GM21526 (cell line): ENCODE data around the gene TRPM2.

Experiments used
- ATAC-seq: cut with Tn5 transposase; IDR thresholded peaks from one replicate; pipeline ENCODE4 v1.9.1; 2021; ENCODE audit warnings: moderate library complexity; ENCODE audit not compliant: unreplicated experiment, low FRiP score

The TRPM2 gene

GRCh38 chr21:44424608-44425306, 71.3 kb downstream of the TRPM2 start:
- ATAC-seq: no peak

- ATAC-seq: no peak
These were observed 72.0 kb downstream of the TRPM2 start for GRCh38 chr21:44425307-44425894.

GRCh38 chr21:44425895-44426662, 72.7 kb downstream of the TRPM2 start:
- ATAC-seq: no peak

GRCh38 chr21:44426663-44427191, 73.3 kb downstream of the TRPM2 start:
- ATAC-seq: no peak

GRCh38 chr21:44427241-44428120, 74.1 kb downstream of the TRPM2 start:
- ATAC-seq: no peak

GRCh38 chr21:44428281-44428960, 75.0 kb downstream of the TRPM2 start:
- ATAC-seq: no peak

GRCh38 chr21:44429894-44430293, 76.5 kb downstream of the TRPM2 start:
- ATAC-seq: no peak

GRCh38 chr21:44431300-44431699, 77.9 kb downstream of the TRPM2 start:
- ATAC-seq: no peak

- no peak for ATAC-seq
These were observed 79.7 kb downstream of the TRPM2 start for GRCh38 chr21:44432841-44433790.

- ATAC-seq: no peak
These were observed 80.6 kb downstream of the TRPM2 start for GRCh38 chr21:44433791-44434567.

- ATAC-seq: no peak
These were observed 81.1 kb downstream of the TRPM2 start for GRCh38 chr21:44434568-44434925.

GRCh38 chr21:44434936-44435635, 81.7 kb downstream of the TRPM2 start:
- no peak for ATAC-seq

GRCh38 chr21:44436111-44436611, 82.7 kb downstream of the TRPM2 start:
- no peak for ATAC-seq

GRCh38 chr21:44436958-44437357, 83.5 kb downstream of the TRPM2 start:
- ATAC-seq: no peak

GRCh38 chr21:44437371-44437695, 83.9 kb downstream of the TRPM2 start:
- ATAC-seq: no peak

GRCh38 chr21:44437696-44438431, 84.4 kb downstream of the TRPM2 start:
- ATAC-seq: no peak
